HG03139 (cell line): ENCODE results near the gene TSPAN7.

Experiments used
- ATAC-seq: cut with Tn5 transposase; IDR thresholded peaks from one replicate; pipeline ENCODE4 v1.9.1; 2021; ENCODE audit not compliant: unreplicated experiment

The TSPAN7 gene

GRCh38 chrX:38678183-38678582, 116.8 kb downstream of the TSPAN7 start:
- no peak for ATAC-seq

- no peak for ATAC-seq
Measured at GRCh38 chrX:38678821-38679220, 117.5 kb downstream of the TSPAN7 start.

DNA sequence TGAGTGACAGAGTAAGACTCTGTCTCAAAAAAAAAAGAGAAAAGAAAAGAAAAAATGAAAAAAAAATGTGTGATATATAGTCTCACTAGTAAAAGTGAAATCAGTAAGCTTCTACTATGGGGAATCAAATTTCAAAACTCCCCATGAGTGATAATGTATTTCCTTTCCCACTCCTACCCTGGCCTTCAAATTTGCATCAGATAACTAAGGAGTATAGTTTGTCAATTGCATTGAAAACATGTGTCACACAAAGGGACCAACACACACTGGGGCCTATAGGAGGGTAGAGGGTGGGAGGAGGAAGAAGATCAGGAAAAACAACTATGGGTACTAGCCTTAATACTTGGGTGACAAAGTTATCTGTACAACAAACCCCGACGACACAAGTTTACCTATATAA, 118.4 kb downstream of the TSPAN7 start:
- ATAC-seq: no peak

GRCh38 chrX:38682095-38682494, 120.8 kb downstream of the TSPAN7 start:
- no peak for ATAC-seq

DNA sequence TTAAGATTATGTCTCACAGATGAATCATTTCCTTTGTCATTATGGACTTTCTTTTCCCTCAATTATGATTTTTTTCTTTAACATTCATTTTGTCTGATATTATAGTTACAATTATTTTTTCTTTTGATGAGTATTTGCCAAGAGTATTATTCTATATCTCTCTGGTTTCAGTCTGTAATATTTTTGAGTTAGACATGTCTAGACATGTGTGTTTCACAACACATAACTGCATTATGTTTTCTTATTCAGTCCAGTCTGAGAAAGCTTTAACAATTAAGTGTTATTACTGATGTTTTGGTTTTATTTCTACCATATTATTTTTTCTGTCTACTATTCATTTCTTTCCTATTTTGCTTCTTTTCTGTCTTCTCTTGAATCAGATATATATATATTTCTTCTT, 131.6 kb downstream of the TSPAN7 start:
- ATAC-seq: no peak

DNA sequence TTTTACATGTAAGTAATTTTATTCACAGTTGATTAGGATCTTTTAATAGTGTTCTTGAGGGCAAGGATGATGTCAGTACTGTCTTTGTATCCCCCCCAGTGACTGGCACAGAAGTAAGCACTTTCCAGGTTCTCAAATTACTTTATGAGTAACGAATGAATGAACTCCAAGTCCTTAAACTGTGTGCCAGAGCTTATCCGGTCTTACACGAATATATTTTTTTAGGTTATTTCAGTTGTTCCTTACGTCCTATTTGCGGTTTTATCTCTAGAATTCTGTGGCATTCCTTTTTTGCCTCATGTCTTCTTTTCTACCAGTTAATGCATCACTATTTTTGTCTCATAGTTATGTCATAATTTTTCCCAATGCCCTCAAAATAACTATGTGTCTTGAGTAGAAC, 133.1 kb downstream of the TSPAN7 start:
- ATAC-seq: no peak

GRCh38 chrX:38697461-38697860, 136.1 kb downstream of the TSPAN7 start:
- ATAC-seq: no peak

DNA sequence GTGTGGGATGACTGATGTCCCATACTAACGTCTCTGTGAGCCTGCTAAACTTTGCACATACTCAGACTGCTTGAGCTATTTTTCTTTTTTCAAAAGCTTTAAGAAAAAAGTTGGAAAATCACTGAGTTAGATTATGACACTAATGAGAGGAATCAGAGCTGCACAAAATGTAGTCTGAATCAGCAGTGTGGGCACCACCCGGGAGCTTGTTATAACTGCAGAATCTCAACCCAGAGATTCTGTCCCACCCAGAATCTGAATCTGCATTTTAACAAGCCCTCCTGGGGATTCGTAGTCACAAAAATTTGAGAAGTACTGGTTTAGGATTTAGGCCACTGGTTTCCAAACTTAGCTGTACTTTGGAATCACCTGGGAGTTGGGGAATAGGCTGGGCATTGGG, 137.8 kb downstream of the TSPAN7 start:
- ATAC-seq: no peak

GRCh38 chrX:38699696-38700095, 138.4 kb downstream of the TSPAN7 start:
- no peak for ATAC-seq

DNA sequence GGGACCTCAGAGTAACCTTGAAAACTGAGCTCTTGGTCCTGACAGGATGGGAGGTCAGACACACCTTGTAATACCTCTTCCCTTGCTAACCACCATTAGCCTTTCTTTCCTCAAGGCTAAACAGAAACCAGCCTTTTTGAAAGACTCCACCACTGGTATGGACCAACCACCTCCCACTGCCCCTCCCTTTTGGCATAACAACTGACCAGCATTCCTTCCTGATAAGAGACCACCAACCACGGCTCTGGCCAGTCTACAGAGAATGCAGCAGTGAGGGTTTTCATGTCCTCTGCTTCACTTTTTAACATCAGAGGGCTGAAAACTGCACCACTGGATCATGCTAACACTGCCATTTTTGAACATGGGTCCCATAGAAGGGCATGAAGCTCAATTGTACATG, 139.7 kb downstream of the TSPAN7 start:
- no peak for ATAC-seq

DNA sequence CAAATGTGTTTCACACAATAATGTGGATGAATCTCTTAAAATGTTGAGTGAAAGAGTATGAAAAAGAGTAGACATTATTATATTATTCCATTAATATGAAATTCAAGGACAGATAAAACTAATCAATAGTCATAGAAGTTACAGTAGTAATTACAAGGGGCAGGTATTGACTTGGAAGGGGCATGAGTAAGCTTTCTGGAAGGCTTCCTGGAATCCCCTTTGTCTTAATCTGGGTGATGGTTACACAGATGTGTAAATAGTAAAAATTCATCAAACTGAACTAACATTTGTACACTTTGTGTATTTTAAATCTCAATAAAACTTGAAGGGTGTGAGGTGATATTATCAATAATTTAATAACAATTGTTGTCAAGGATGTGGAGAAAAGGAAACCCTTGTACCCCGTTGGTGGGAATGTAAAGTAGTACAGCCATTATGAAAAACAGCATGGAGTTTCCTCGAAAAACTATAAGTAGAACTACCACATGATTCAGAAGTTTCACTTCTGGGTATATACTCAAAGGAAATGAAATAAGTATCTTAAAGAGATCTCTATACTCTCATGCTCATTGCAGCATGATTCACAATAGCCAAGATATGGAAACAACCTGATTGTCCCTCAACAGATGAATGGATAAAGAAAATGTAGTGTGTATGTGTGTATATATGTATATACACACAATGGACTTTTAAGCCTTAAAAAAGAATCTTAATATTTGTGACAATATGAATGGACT, 143.0 kb downstream of the TSPAN7 start:
- no peak for ATAC-seq

DNA sequence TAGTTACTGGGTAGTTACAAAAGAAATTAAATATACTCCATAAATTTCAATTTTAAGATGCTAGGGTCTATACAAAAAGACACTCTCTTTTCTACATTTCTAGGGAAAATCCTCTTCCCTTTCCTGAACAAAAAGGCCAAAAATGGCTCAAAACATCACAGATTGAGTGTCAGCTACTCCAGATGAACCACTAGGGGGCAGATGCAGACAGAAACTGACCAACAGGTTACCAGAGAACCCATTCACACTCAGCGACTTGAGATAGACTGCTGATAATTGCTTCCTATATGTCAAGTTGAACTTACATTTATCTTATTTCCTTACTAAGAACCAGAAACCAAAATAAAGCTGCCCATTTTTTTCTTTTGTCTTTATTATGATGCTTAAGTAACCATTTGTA, 156.5 kb downstream of the TSPAN7 start:
- no peak for ATAC-seq

DNA sequence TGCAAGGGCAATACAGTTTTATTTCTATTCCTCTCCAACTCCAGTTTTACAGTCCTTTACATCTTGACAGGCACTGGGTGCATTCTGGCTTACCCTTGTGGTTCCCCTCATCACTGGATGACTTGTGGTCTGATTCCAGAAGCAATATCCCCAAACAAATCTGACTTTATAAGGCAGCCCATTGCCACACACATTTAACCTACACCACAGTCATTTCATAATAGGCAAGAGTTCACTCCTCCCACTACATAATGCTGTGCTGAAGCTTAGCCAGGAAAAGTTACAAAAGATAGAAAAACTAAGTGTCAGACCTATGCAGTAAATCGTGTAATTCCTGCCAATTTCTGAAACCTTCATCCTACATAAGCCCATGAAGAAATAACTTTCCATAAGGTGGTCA, 157.0 kb downstream of the TSPAN7 start:
- ATAC-seq: no peak

GRCh38 chrX:38726612-38727011, 165.3 kb downstream of the TSPAN7 start:
- no peak for ATAC-seq

DNA sequence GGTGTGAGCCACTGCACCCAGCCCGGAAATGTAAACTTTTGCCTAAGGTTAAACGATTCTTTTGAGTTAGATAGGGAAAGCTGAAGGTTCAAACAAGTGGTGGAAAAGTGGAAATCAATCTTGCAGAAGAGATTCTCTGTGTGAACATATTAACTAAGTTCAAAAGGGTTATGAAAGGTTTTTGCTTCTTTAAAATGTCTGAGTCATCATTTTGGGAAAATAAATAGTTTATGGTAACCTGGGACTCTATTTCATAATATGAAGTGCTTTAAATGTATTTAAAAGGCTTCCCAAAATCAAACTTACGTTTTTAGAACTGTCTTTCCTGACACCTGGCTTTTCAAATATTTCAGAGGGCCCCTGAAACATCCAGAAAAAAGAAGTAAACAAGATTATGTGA, 166.3 kb downstream of the TSPAN7 start:
- no peak for ATAC-seq

GRCh38 chrX:38732866-38733265, 171.5 kb downstream of the TSPAN7 start:
- ATAC-seq: no peak
